OCI-LY1 (cell line): ENCODE data around the gene JAG1.

Experiments used
- H2AFZ ChIP-seq: fragments of 200-600 bp; sonication (generic), shearing (Covaris generic); 2 replicates; pipeline ENCODE4 v1.6.0; 2014; ENCODE audit warnings: antibody characterized with exemption, mild to moderate bottlenecking, low read length
- H3F3A ChIP-seq: fragments of 200-600 bp; sonication (generic), shearing (Covaris generic); 2 replicates; pipeline ENCODE4 v1.6.0; 2014; ENCODE audit warnings: mild to moderate bottlenecking, antibody characterized with exemption, low read length, moderate library complexity; ENCODE audit not compliant: insufficient read depth
- H3K27ac ChIP-seq: fragments of 200-600 bp; sonication (generic); 2 replicates; pipeline ENCODE4 v1.5.1; 2014; ENCODE audit warnings: low read length, mixed run types, mild to moderate bottlenecking, low read depth; ENCODE audit not compliant: poor library complexity, severe bottlenecking
- H3K27me3 ChIP-seq: fragments of 200-600 bp; sonication (generic); 2 replicates; pipeline ENCODE4 v1.6.0; 2014; ENCODE audit warnings: antibody characterized with exemption, mild to moderate bottlenecking, low read length, moderate library complexity; ENCODE audit not compliant: insufficient read depth
- H3K36me3 ChIP-seq: fragments of 200-600 bp; sonication (generic); 2 replicates; pipeline ENCODE4 v1.6.1; 2014; ENCODE audit warnings: mild to moderate bottlenecking, antibody characterized with exemption, low read length, moderate library complexity, mixed read lengths; ENCODE audit not compliant: insufficient read depth
- H3K4me1 ChIP-seq: fragments of 200-600 bp; sonication (generic); 2 replicates; pipeline ENCODE4 v1.5.1; 2014; ENCODE audit warnings: mild to moderate bottlenecking, low read length, moderate library complexity; ENCODE audit not compliant: insufficient read depth, severe bottlenecking
- H3K4me2 ChIP-seq: fragments of 200-600 bp; sonication (generic), shearing (Covaris generic); 2 replicates; pipeline ENCODE4 v1.6.1; 2014; ENCODE audit warnings: low read length
- H3K4me3 ChIP-seq: fragments of 200-600 bp; sonication (generic); 2 replicates; pipeline ENCODE4 v1.5.1; 2014; ENCODE audit warnings: low read length, low read depth, mild to moderate bottlenecking, mixed read lengths; ENCODE audit not compliant: poor library complexity, severe bottlenecking
- H3K79me2 ChIP-seq: fragments of 200-600 bp; shearing (Covaris generic); 2 replicates; pipeline ENCODE4 v1.6.1; 2016; ENCODE audit warnings: mixed run types, low read length, mixed read lengths; ENCODE audit not compliant: insufficient read depth
- H3K9ac ChIP-seq: fragments of 200-600 bp; sonication (generic), shearing (Covaris generic); 2 replicates; pipeline ENCODE4 v1.6.1; 2014; ENCODE audit warnings: mild to moderate bottlenecking, low read length, mixed read lengths
- H3K9me2 ChIP-seq: fragments of 200-600 bp; sonication (generic), shearing (Covaris generic); 2 replicates; pipeline ENCODE4 v1.6.1; 2014; ENCODE audit warnings: low read depth, mild to moderate bottlenecking, low read length, mixed read lengths
- H3K9me3 ChIP-seq: fragments of 200-600 bp; shearing (Covaris generic); 2 replicates; pipeline ENCODE4 v1.6.1; 2014; ENCODE audit warnings: low read length, mixed read lengths
- H4K20me1 ChIP-seq: fragments of 200-600 bp; sonication (generic), shearing (Covaris generic); 2 replicates; pipeline ENCODE4 v1.6.0; 2016; ENCODE audit warnings: mild to moderate bottlenecking, low read length; ENCODE audit not compliant: insufficient read depth
- CTCF ChIP-seq: fragments of 200-600 bp; sonication (generic), shearing (Covaris generic); IDR thresholded peaks from 2 replicates; pipeline ENCODE4 v1.5.1; 2017; ENCODE audit warnings: mild to moderate bottlenecking, antibody characterized with exemption, low read length, moderate library complexity, mixed read lengths
- EZH2 ChIP-seq: fragments of 200-600 bp; sonication (generic), shearing (Covaris generic); IDR thresholded peaks from 2 replicates; pipeline ENCODE4 v1.8.0; 2017; ENCODE audit warnings: borderline replicate concordance, mixed run types, mild to moderate bottlenecking, antibody characterized with exemption, low read length, moderate library complexity, mixed read lengths

JAG1 gene

GRCh38 chr20:10636326-10636818, 37.4 kb downstream of the JAG1 start:
- Histone ChIP-seq H3K27me3 (no peaks in the 10 kb centered on the region), H3F3A (no peaks in the 10 kb centered on the region), H3K36me3 (no peaks in the 10 kb centered on the region), H3K27ac (no peak overlapping the region), H3K4me1 (no peaks in the 10 kb centered on the region), H3K4me3 (no peak overlapping the region), H4K20me1 (no peaks in the 10 kb centered on the region), H3K9me3 (no peaks in the 10 kb centered on the region), H3K79me2 (no peaks in the 10 kb centered on the region), H3K9me2 (no peaks in the 10 kb centered on the region), H2AFZ (no peak overlapping the region), H3K9ac (no peak overlapping the region), H3K4me2 (no peak overlapping the region)
- TF ChIP-seq EZH2, result no peak
- TF ChIP-seq CTCF, result no peak

- no peaks in the 10 kb centered on the region for H3F3A ChIP-seq
- no peak overlapping the region for H3K27ac ChIP-seq
- H3K4me2 ChIP-seq, result no peak overlapping the region
Observed at GRCh38 chr20:10635476-10636208, 38.2 kb downstream of the JAG1 start.

GRCh38 chr20:10634683-10635411, 39.0 kb downstream of the JAG1 start:
- TF ChIP-seq CTCF (no peak), EZH2 (no peak)
- no peaks in the 10 kb centered on the region for H3K4me1 ChIP-seq
- no peaks in the 10 kb centered on the region for H3K27me3 ChIP-seq
- H2AFZ ChIP-seq, result no peak overlapping the region
- no peak overlapping the region for H3K27ac ChIP-seq
- H4K20me1 ChIP-seq, result no peaks in the 10 kb centered on the region
- H3K36me3 ChIP-seq, result no peaks in the 10 kb centered on the region
- H3F3A ChIP-seq, result no peaks in the 10 kb centered on the region
- H3K9ac ChIP-seq, result no peak overlapping the region
- no peaks in the 10 kb centered on the region for H3K79me2 ChIP-seq
- H3K9me2 ChIP-seq, result no peaks in the 10 kb centered on the region
- H3K9me3 ChIP-seq, result no peaks in the 10 kb centered on the region
- no peak overlapping the region for H3K4me3 ChIP-seq
- H3K4me2 ChIP-seq, result no peak overlapping the region

More at GRCh38 chr20:10635476-10636208, 38.2 kb downstream of the JAG1 start:
- no peak for TF ChIP-seq EZH2
- no peak for TF ChIP-seq CTCF
- Histone ChIP-seq H3K9ac (no peak overlapping the region), H3K4me3 (no peak overlapping the region), H4K20me1 (no peaks in the 10 kb centered on the region), H3K79me2 (no peaks in the 10 kb centered on the region), H3K27me3 (no peaks in the 10 kb centered on the region), H3K9me3 (no peaks in the 10 kb centered on the region), H3K4me1 (no peaks in the 10 kb centered on the region), H3K36me3 (no peaks in the 10 kb centered on the region), H3K9me2 (no peaks in the 10 kb centered on the region), H2AFZ (no peak overlapping the region)
